ENCODE measurements around the gene KCND2. TPM values are rescaled to one million over a fixed set of nuclear protein-coding genes. Genes with fewer than 3 reads are reported as not detected.

KCND2 gene
- total RNA-seq, 4 donors from 2014 or later, result under 0.01 to 1.3 (median 0.59) TPM; not detected in 1

- Histone ChIP-seq H3K4me3 (no peak overlapping the region), H3K4me1 (peaks cover 0 to 7% (median 0%) of the 10 kb centered on the region in 4 donors), H3K27me3 (no peaks in the 10 kb centered on the region), H3K36me3 (no peaks in the 10 kb centered on the region), H3K27ac (no peak overlapping the region), H3K9me3 (no peaks in the 10 kb centered on the region)
- no peak for DNase-seq (ENCODE audit: low spot score in 2 of 2)
- TF ChIP-seq EP300 (IDR thresholded peaks at IDR 0.05) (no peak), POLR2A (IDR thresholded peaks at IDR 0.05) (no peak)
- TF ChIP-seq, protein P1, sequence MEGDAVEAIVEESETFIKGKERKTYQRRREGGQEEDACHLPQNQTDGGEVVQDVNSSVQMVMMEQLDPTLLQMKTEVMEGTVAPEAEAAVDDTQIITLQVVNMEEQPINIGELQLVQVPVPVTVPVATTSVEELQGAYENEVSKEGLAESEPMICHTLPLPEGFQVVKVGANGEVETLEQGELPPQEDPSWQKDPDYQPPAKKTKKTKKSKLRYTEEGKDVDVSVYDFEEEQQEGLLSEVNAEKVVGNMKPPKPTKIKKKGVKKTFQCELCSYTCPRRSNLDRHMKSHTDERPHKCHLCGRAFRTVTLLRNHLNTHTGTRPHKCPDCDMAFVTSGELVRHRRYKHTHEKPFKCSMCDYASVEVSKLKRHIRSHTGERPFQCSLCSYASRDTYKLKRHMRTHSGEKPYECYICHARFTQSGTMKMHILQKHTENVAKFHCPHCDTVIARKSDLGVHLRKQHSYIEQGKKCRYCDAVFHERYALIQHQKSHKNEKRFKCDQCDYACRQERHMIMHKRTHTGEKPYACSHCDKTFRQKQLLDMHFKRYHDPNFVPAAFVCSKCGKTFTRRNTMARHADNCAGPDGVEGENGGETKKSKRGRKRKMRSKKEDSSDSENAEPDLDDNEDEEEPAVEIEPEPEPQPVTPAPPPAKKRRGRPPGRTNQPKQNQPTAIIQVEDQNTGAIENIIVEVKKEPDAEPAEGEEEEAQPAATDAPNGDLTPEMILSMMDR (IDR thresholded peaks at IDR 0.05), result no peak
- WGBS, 2 donors, result 94 to 100% methylated on average over 1 of the region's 1 CpG
Observed at GRCh38 chr7:120723465-120724385, 450.8 kb downstream of the KCND2 start.

- no peak for DNase-seq (ENCODE audit: low spot score in 2 of 2)
- Histone ChIP-seq H3K4me3 (no peak overlapping the region), H3K27me3 (no peaks in the 10 kb centered on the region), H3K36me3 (no peaks in the 10 kb centered on the region), H3K4me1 (peaks cover 0 to 7% (median 0%) of the 10 kb centered on the region in 4 donors), H3K27ac (no peak overlapping the region), H3K9me3 (no peaks in the 10 kb centered on the region)
- WGBS, 2 donors, result 64 to 66% methylated on average over 2 of the region's 2 CpGs
- TF ChIP-seq, protein P1 (IDR thresholded peaks at IDR 0.05), result no peak
Observed at GRCh38 chr7:120724448-120724847, 451.5 kb downstream of the KCND2 start.

DNA sequence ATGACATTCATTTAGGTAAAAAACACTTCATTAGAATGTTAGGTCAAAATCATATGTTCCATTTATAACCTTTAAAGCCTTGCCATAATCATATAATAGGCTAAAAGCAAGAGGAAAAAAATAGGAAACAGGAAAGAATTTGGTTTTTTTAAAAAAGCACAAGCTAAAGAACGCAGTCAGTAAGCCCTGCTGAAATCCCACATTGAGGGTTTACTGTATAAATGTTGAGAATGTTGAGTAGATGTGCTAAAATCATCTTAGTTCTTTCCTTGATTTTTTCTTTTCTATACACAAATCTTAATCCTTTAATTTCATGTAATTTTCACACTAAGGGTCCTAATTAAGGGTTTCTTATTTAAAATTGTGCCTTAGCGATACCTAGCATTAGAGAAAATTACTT, 452.0 kb downstream of the KCND2 start:
- H3K4me3 ChIP-seq, result no peak overlapping the region
- TF ChIP-seq EP300 (IDR thresholded peaks at IDR 0.05), result no peak
- TF ChIP-seq, protein P1 (IDR thresholded peaks at IDR 0.05), result no peak
- no peak for TF ChIP-seq POLR2A (IDR thresholded peaks at IDR 0.05)
- peaks cover 0 to 7% (median 0%) of the 10 kb centered on the region in 4 donors for H3K4me1 ChIP-seq
- H3K9me3 ChIP-seq, result no peaks in the 10 kb centered on the region
- no peaks in the 10 kb centered on the region for H3K27me3 ChIP-seq
- no peaks in the 10 kb centered on the region for H3K36me3 ChIP-seq
- WGBS, 2 donors, result 61 to 64% methylated on average over 2 of the region's 2 CpGs
- no peak overlapping the region for H3K27ac ChIP-seq
- DNase-seq (ENCODE audit: low spot score in 2 of 2), result no peak

GRCh38 chr7:120725376-120726039, 452.5 kb downstream of the KCND2 start:
- WGBS, 2 donors, result 33 to 36% methylated on average over 10 of the region's 10 CpGs

More at GRCh38 chr7:120725376-120726039, 452.5 kb downstream of the KCND2 start:
- no peaks in the 10 kb centered on the region for H3K27me3 ChIP-seq
- no peak overlapping the region for H3K27ac ChIP-seq
- H3K36me3 ChIP-seq, result no peaks in the 10 kb centered on the region
- no peak for DNase-seq (ENCODE audit: low spot score in 2 of 2)
- H3K9me3 ChIP-seq, result no peaks in the 10 kb centered on the region
- peaks cover 0 to 7% (median 0%) of the 10 kb centered on the region in 4 donors for H3K4me1 ChIP-seq
- TF ChIP-seq POLR2A (IDR thresholded peaks at IDR 0.05), result no peak
- TF ChIP-seq EP300 (IDR thresholded peaks at IDR 0.05), result no peak
- TF ChIP-seq, protein P1 (IDR thresholded peaks at IDR 0.05), result peak; percentile 24 to 56 (median 44)
- H3K4me3 ChIP-seq, result no peak overlapping the region

Measured in tibial nerve (tissue), 4 donors.